ENCODE measurements around the gene SMIM24.
A peak's percentile ranks its signal among the peaks of the same experiment; 100 is the strongest.

Gene SMIM24

DNA sequence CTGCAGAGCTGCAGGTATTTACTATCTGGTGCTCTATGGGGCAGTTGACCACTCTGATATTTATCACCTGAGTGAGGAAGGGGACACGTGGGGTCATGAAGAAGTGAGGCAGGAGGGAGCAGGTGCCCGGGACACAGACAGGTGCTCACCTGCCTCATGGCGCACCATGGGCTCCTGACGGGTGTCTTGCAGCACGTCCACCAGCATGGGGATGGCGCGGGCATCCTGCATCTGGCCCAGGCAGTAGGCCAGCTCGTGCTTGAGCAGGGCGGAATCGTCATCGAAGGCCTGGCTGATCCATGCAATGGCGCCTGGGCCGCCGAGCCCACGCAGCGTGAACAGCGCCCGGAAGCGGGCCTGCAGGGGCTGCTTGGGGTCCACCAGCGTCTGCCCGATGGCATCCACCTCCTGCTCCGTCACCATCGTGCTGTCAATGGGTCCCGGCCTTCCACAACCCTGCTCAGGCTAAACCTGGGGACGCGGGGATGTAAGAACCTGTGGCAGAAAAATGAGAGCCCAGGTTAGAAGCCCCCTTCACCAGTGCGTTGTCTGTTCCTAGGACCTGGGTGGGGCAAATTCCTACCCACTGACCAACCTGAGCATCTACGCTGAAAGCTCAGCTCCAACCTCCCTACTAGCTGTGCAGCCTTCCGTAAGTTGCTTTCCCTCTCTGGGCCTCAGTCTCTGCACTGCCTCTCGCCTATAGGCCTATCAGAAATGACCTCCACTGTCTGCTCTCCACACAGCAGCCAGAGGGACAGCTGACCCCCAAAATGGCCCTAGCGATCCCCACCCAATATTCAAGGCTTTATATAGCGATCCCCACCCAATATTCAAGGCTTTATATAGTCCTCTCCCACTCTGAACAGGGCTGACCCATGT lies 16.3 kb upstream of the SMIM24 start:
- no peak for DNase-seq

GRCh38 chr19:3494559-3494958 lies 14.2 kb upstream of the SMIM24 start:
- peak; percentile 73 for DNase-seq

GRCh38 chr19:3494051-3494450 lies 13.7 kb upstream of the SMIM24 start:
- DNase-seq = peak; percentile 60

GRCh38 chr19:3493651-3494050 lies 13.3 kb upstream of the SMIM24 start:
- no peak for DNase-seq

DNA sequence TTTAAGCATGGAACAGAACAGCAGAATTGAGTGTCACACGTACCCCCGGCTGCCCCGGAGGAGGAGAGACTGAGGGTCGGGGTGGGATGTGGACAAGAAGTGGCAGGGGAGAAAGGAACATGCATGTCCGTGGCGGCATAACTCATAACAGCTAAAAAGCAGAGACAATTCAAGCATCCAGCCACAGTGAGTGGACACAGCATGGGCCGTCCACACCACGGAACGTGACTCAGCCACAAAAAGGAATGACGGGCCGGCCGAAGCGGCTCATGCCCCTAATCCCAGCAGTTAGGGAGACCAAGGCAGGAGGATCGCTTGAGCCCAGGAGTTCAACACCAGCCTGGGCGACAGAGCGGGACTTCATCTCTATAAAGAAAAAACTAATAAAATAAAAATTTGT lies 12.6 kb upstream of the SMIM24 start:
- DNase-seq = no peak

DNA sequence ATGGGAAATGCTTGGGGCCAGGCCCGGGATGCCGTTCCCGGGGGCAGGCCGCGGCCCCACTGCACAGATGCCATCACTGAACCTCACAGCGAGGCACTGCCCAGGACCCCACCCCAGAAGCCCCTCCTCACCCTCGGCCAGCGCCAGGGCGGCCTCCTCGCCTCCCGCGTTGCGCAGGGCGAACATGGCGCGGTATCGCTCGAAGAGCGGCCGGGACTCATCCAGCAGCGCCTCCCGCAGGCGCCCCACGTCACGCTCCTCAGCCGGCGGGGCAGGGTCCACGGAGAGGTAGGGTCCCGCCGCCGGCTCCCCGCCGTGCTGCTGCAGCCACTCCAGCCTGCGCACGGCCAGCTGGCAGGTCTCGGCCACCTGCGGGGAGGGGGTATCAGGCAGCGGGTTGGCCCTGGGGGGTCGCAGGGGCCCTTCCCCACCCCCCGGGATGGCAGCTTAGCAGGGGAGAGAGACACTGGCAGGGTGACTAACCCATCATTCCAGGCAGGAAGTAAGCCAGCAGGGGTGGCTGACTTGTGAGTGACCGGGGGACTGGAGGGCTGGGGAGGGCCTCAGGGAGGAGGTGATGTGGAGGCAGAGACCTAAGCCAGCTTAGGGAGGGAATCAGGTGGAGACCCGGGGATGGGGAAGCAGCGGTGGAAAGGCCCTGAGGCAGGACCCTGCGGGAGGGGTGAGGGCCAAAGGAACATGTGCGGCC lies 12.0 kb upstream of the SMIM24 start:
- no peak for DNase-seq

GRCh38 chr19:3491396-3492119 lies 11.2 kb upstream of the SMIM24 start:
- DNase-seq = no peak

- DNase-seq = no peak
Measured at GRCh38 chr19:3483226-3483628, 2.9 kb upstream of the SMIM24 start, which contains the start of gene SMIM44. TSS of gene SMIM44 (minus strand) at chr19:3483441. CDS start at chr19:3483403, 38 bp downstream.

DNA sequence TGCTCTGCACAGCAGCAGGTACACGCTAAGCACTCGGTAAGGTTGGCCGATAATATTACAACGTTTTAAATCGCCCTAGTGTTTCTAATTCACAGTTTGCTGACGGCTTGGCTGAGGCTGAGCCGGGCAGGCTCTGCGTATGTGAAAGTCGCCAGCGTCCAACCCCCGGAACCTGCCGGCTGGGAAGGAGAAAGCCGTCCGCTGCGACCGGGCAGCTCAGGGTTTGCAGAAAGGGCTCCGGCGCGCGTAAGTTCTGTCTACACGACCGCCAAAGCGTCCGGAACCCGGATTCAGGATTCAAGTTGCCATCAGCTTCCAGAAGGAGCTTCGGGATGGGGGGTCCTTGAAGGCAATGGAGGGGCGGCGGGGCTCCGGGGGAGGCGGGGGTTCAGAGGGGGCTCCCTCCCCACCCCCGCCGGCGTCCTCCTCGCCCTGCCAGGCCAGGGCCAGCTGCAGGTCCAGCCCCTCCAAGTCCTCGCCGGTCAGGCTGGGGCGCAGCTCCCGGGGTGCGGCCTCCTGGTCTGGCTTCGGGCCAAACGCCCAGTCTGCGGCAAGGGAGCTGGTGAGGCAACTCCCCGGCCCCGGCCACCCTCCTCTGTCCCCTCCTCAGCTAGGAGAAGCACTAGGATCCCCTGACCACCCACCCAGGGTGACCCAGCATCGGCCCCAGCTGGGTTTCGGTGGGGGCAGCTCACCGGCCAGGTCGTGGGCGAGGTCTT lies 2.3 kb upstream of the SMIM24 start:
- no peak for DNase-seq

GRCh38 chr19:3481241-3482090 lies 1.1 kb upstream of the SMIM24 start:
- no peak for DNase-seq

DNA sequence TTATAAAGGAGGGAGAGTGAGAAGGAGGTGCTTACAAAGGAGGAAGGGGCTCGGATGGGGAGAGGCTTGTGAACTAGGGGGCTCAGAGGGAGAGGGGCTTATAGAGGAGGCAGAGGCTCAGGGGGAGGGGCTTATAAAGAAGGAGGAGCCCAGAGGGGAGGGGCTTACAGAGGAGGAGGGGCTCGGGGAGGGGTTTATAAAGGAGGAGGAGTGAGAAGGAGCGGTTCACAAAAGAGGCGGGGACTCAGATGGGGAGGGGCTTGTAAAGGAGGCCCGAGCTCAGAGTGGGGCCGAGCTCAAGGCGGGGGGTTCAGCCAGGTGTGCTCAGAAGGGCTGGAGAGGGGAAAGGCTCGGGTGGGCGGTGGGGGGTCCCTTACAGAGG lies 500 bp downstream of the SMIM24 start:
- DNase-seq = no peak

- peak; percentile 43 for DNase-seq
Measured at GRCh38 chr19:3479177-3479833, 1.0 kb downstream of the SMIM24 start.

DNA sequence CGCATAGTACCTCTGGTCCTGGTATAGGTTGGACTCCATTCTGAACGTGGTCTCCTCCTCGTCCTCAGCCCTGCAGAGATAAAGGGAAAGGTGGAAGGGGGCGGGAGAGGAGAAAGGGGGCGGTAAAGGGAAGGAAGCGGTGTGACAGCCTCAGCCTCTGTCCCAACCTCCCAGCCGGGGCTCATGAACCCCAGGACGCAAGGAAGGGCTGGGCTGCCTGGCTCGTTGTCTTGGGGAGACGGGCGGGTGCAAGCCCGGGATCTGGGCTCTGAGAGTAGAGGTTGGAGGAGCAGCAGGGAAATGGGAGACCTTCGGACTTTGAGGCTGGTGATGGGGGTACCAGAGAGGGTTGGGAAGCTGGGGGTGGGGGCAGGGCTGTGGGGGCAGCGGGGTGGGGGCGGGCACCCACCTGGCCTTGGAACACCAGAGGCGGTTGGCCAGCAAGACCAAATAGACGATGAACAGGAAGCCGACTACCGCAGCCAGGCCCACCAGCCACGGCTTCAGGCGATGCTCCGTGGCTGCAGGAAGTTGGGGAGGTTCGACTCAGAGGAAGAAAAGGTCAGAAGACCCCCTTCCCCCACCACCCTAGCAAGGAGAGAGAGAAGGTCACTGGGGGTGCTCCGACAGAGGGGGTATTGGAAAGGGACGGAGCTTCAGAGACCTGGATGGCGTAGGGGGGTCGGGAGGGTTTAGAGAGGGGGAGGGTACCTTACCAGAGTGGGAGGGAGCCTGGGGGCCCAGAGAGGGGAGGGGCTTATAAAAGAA lies 1.7 kb downstream of the SMIM24 start:
- DNase-seq = no peak

DNA sequence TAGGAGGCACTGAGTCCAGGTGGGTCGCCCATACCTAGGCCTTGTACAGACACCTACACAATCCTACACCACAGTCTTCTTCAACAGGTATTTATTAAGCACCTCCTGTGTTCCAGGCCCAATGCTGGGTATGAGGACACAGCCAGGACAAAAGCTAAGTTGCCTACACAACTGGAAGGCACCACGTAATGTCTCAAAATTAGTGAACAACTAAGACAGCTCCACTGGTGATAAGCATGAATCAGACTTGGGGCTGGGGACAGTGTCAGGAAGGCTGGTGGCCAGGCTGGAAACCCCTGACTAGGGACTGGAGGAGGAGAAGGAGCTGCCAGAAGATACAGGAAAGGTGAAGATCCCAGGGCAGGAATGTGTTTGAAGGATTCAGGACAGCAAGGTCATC lies 2.4 kb downstream of the SMIM24 start:
- DNase-seq = no peak

GRCh38 chr19:3477506-3477905 lies 2.8 kb downstream of the SMIM24 start:
- DNase-seq = no peak

GRCh38 chr19:3476830-3477229 lies 3.5 kb downstream of the SMIM24 start:
- no peak for DNase-seq

DNA sequence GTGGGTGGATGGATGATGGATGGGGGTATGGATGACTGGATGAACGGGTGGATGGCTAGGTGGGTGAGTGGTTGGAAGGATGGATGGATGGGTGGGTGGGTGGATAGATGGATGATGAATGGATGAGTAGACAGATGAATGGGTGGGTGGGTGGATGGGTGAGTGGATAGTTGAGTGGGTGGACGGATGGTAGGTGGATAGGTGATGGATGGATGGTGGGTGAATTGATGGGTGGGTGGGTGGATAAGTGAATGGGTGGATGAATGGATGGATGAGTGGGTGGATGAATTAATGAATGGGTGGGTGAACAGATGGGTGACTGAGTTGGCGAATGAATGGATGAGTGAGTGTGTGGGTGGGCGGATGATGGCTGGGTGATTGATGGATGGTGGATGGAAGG lies 4.9 kb downstream of the SMIM24 start:
- DNase-seq = no peak

DNA sequence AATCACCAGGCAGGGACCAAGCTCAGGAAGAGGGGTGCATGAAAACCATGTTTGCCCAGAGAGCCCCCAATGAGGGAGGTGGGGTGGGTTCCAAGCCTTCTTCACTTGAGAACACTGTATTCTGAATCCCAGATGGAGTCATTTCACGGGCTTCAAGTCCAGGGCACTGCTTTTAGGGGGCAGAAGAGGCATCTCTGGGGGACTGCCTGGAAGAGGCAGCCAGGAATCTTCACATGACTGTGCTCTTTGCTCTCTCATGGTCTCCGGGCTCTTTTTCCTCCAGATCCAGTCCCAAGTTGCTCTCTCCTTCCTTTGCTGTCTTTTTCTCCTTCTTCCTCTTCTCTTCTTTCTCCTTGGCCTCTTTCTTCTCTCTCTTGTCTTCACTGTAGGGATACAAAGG lies 5.7 kb downstream of the SMIM24 start:
- no peak for DNase-seq

- DNase-seq = no peak
Measured at GRCh38 chr19:3474010-3474409, 6.3 kb downstream of the SMIM24 start.

DNA sequence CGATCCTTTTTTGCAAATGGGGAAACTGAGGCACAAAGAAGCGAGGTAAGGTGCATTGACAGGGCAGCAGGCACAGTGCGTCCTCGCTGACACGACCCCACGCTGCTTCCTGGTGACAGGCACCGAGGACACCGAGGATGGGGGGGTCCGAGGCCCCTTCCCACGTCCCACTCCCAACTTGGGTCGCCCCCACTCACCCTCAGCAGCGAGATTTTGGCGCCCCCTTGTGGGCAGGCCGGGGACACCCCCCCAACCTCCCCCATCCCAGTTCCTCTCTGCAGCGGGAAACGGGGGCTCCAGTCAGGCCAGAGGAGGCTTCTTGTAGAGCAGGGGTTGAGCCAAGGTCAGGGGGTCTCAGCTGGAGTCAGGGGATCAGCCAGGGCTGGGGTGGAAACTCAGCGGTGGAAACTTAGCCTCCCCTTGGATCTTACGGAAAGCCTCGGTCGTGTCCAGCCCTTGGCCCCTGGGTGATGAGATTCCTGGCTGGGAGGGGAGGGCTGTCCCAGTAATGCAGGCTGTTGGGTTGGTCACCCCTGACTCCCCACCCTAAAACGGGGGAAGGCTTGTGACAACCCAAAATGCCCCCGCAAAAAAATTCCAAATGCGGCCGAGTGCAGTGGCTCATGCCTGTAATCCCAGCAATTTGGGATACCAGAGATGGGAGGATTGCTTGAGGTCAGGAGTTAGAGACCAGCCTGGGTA lies 8.2 kb downstream of the SMIM24 start:
- DNase-seq = peak; percentile 43

Measured in activated naive CD4-positive, alpha-beta T cell treated with anti-CD3 and anti-CD28 coated beads, Interleukin-2, amount 50 U/mL, for 16 hours (primary cell).